Ishikawa (cell line): ENCODE measurements around the gene LMAN2L.

ENCODE experiments used
- CEBPB ChIP-seq: IDR thresholded peaks from 2 replicates; pipeline ENCODE4 v1.6.1; 2012
- CREB1 ChIP-seq: IDR thresholded peaks from 2 replicates; pipeline ENCODE4 v1.6.1; 2012; ENCODE audit warnings: low read depth
- EGR1 ChIP-seq: IDR thresholded peaks from 2 replicates; pipeline ENCODE4 v1.6.1; 2012
- EP300 ChIP-seq: IDR thresholded peaks from 2 replicates; pipeline ENCODE4 v1.6.1; 2012; ENCODE audit warnings: borderline replicate concordance
- FOXM1 ChIP-seq: IDR thresholded peaks from 2 replicates; pipeline ENCODE4 v1.6.1; 2012; ENCODE audit warnings: low read depth, borderline replicate concordance
- MAX ChIP-seq: IDR thresholded peaks from 2 replicates; pipeline ENCODE4 v1.6.1; 2012
- NFIC ChIP-seq: IDR thresholded peaks from 2 replicates; pipeline ENCODE4 v1.6.1; 2012
- RAD21 ChIP-seq: IDR thresholded peaks from 2 replicates; pipeline ENCODE4 v1.6.1; 2012; ENCODE audit warnings: low read depth
- REST ChIP-seq: IDR thresholded peaks from 2 replicates; pipeline ENCODE4 v1.6.1; 2012; ENCODE audit warnings: low read depth, mild to moderate bottlenecking
- TAF1 ChIP-seq: IDR thresholded peaks from 2 replicates; pipeline ENCODE4 v1.6.1; 2012; ENCODE audit warnings: low read depth, mild to moderate bottlenecking
- TCF12 ChIP-seq: IDR thresholded peaks from 2 replicates; pipeline ENCODE4 v1.6.1; 2012; ENCODE audit warnings: low read depth
- TEAD4 ChIP-seq: IDR thresholded peaks from 2 replicates; pipeline ENCODE4 v1.6.1; 2012
- USF1 ChIP-seq: IDR thresholded peaks from 2 replicates; pipeline ENCODE4 v1.6.1; 2012
- YY1 ChIP-seq: IDR thresholded peaks from 2 replicates; pipeline ENCODE4 v1.6.1; 2012; ENCODE audit warnings: low read depth
- ZBTB7A ChIP-seq: IDR thresholded peaks from 2 replicates; pipeline ENCODE4 v1.6.1; 2012; ENCODE audit warnings: low read depth

Gene LMAN2L

GRCh38 chr2:96733931-96734330, 5.9 kb downstream of the LMAN2L start:
- no peak for TF ChIP-seq CREB1
- no peak for TF ChIP-seq ZBTB7A
- TF ChIP-seq EP300 = no peak
- TF ChIP-seq TAF1 = no peak
- no peak for TF ChIP-seq FOXM1
- TF ChIP-seq RAD21 = no peak
- TF ChIP-seq TCF12 = no peak
- no peak for TF ChIP-seq MAX
- TF ChIP-seq REST = no peak
- TF ChIP-seq TEAD4 = no peak
- TF ChIP-seq EGR1 = no peak
- TF ChIP-seq USF1 = no peak
- no peak for TF ChIP-seq YY1
- no peak for TF ChIP-seq CEBPB

GRCh38 chr2:96730212-96730611, 9.7 kb downstream of the LMAN2L start:
- no peak for TF ChIP-seq TAF1
- TF ChIP-seq MAX = no peak
- no peak for TF ChIP-seq CEBPB
- no peak for TF ChIP-seq TCF12
- no peak for TF ChIP-seq TEAD4
- no peak for TF ChIP-seq REST
- TF ChIP-seq EP300 = no peak
- no peak for TF ChIP-seq EGR1
- TF ChIP-seq CREB1 = no peak
- no peak for TF ChIP-seq NFIC
- no peak for TF ChIP-seq YY1
- TF ChIP-seq ZBTB7A = no peak
- TF ChIP-seq FOXM1 = no peak
- no peak for TF ChIP-seq USF1
- TF ChIP-seq RAD21 = no peak

- TF ChIP-seq USF1 (no peak), MAX (no peak)
These were observed 10.1 kb downstream of the LMAN2L start for GRCh38 chr2:96729748-96730147.

GRCh38 chr2:96727431-96727830, 12.4 kb downstream of the LMAN2L start:
- TF ChIP-seq TAF1 (no peak), REST (no peak), USF1 (no peak), TEAD4 (no peak), RAD21 (no peak), EP300 (no peak), FOXM1 (no peak), NFIC (no peak), EGR1 (no peak)
